ENCODE results near the gene ICE2. TPM values are rescaled to one million over a fixed set of nuclear protein-coding genes. Genes with fewer than 3 reads are reported as not detected.

The ICE2 gene
- 10 to 100 TPM; 29.3 to 36.9 (median 33.8) TPM for total RNA-seq (2021; fragmentation: NEBNext Ultra II Directional; extraction: Animal tissue kit (Norgen Biotek cat#: 25700))
- long read RNA-seq, full-length matches to known transcripts = 9 of 26 reads
- long read RNA-seq, partial matches to known transcripts = 9 of 26 reads
- long read RNA-seq, other reads (novel, unspliced or antisense) = 8 of 26 reads

GRCh38 chr15:60478566-60479360 lies at the start of gene ICE2:
ICE2 (minus strand) TSS chr15:60479142; CDS start chr15:60477977, 1,165 bp downstream.
- peak; percentile 90 for DNase-seq
- no peak; the same call in 1 of the 2 replicates for TF ChIP-seq CTCF (IDR thresholded peaks at IDR 0.05)
- peak within 1 kb of the TSS; percentile 97 for H3K27ac Mint-ChIP-seq
- H3K27me3 Mint-ChIP-seq (ENCODE audit: insufficient read depth) = peaks cover 4% of the 10 kb centered on the region
- H3K4me3 Mint-ChIP-seq = peak within 1 kb of the TSS; percentile 98
- peaks cover 44% of the 10 kb centered on the region for H3K4me1 Mint-ChIP-seq (ENCODE audit: low read depth)
- peaks cover 8% of the 10 kb centered on the region for H3K36me3 Mint-ChIP-seq (ENCODE audit: low read depth)
- no peaks in the 10 kb centered on the region for H3K9me3 Mint-ChIP-seq

GRCh38 chr15:60528530-60528929 lies 49.6 kb upstream of the ICE2 start:
- Mint-ChIP-seq H3K36me3 (ENCODE audit: low read depth) (no peaks in the 10 kb centered on the region), H3K4me1 (ENCODE audit: low read depth) (peaks cover 28% of the 10 kb centered on the region), H3K9me3 (no peaks in the 10 kb centered on the region), H3K4me3 (no peak overlapping the region), H3K27me3 (ENCODE audit: insufficient read depth) (peaks cover 2% of the 10 kb centered on the region; the same call in 1 of the 2 replicates), H3K27ac (no peak overlapping the region)
- DNase-seq = no peak
- TF ChIP-seq CTCF (IDR thresholded peaks at IDR 0.05) = no peak

GRCh38 chr15:60527456-60527855 lies 48.5 kb upstream of the ICE2 start:
- Mint-ChIP-seq H3K36me3 (ENCODE audit: low read depth) (no peaks in the 10 kb centered on the region), H3K27ac (no peak overlapping the region), H3K4me1 (ENCODE audit: low read depth) (peaks cover 38% of the 10 kb centered on the region), H3K4me3 (no peak overlapping the region), H3K27me3 (ENCODE audit: insufficient read depth) (peaks cover 2% of the 10 kb centered on the region; the same call in 1 of the 2 replicates), H3K9me3 (no peaks in the 10 kb centered on the region)
- no peak for TF ChIP-seq CTCF (IDR thresholded peaks at IDR 0.05)
- no peak for DNase-seq

- Mint-ChIP-seq H3K9me3 (no peaks in the 10 kb centered on the region), H3K36me3 (ENCODE audit: low read depth) (no peaks in the 10 kb centered on the region), H3K4me3 (no peak overlapping the region), H3K27ac (no peak overlapping the region), H3K4me1 (ENCODE audit: low read depth) (peaks cover 47% of the 10 kb centered on the region), H3K27me3 (ENCODE audit: insufficient read depth) (peaks cover 2% of the 10 kb centered on the region; the same call in 1 of the 2 replicates)
- TF ChIP-seq CTCF (IDR thresholded peaks at IDR 0.05) = no peak
- DNase-seq = peak; percentile 3
These were observed 47.2 kb upstream of the ICE2 start for GRCh38 chr15:60526127-60526616.

GRCh38 chr15:60525341-60526039 lies 46.5 kb upstream of the ICE2 start:
- no peak for TF ChIP-seq CTCF (IDR thresholded peaks at IDR 0.05)
- Mint-ChIP-seq H3K27me3 (ENCODE audit: insufficient read depth) (peaks cover 2% of the 10 kb centered on the region; the same call in 1 of the 2 replicates), H3K4me3 (no peak overlapping the region), H3K9me3 (no peaks in the 10 kb centered on the region), H3K36me3 (ENCODE audit: low read depth) (no peaks in the 10 kb centered on the region), H3K4me1 (ENCODE audit: low read depth) (peaks cover 53% of the 10 kb centered on the region), H3K27ac (no peak overlapping the region)
- no peak for DNase-seq

All from HFFc6 (cell line).